ENCODE results near the gene MX2. TPM values are rescaled to one million over a fixed set of nuclear protein-coding genes. Genes with fewer than 3 reads are reported as not detected.
"Not testable (repeated sequence)": the region's sequence is repeated elsewhere in the genome, so short reads cannot be mapped to it uniquely, and the experiment has no call there.

The MX2 gene
- total RNA-seq, 1 experiment from 2014 or later = 17.6 TPM

DNA sequence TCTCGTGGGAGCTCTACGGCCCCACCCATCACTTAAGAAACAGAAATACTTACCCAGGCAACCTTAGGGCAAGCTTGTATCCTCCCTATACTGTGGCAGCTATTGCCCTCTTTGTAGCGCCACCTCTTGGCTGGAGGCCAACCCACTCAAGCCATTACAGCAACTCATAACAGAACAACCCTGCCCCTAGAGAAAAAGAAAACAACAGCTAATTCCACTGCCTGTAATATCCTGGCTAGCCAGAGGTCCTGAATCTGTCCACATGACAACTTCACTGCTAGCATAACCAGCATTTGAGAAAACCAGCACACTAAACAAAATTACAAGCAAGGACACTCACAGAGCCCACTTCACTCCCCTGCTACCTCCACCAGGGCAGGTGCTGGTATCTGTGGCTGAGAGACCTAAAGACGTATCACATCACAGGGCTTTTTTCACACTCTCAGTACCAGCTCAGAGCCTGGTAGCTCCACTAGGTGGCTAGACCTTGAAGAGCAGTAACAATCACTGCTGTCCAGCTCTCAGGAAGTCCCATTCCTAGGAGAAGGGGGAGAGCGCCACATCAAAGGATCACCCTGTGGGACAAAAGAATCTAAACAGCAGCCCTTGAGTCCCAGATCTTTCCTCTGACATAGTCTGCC lies 49.7 kb downstream of the MX2 start:
- Mint-ChIP-seq H3K27me3 (ENCODE audit: unreplicated experiment) (peaks cover 28% of the 10 kb centered on the region), H3K36me3 (ENCODE audit: insufficient read depth, unreplicated experiment) (no peaks in the 10 kb centered on the region), H3K9me3 (ENCODE audit: low read depth, unreplicated experiment) (no peaks in the 10 kb centered on the region), H3K4me1 (ENCODE audit: low read depth, unreplicated experiment) (no peaks in the 10 kb centered on the region), H3K27ac (ENCODE audit: unreplicated experiment) (no peak overlapping the region), H3K4me3 (ENCODE audit: low read depth, unreplicated experiment) (no peak overlapping the region)
- intact Hi-C loops (cut with micrococcal nuclease; ENCODE audit: unreplicated experiment) = no loop called here
- CTCF ChIA-PET = interaction anchor here (3.0 kb wide), 1 partner anchor 128 kb away, joined by 10 read pairs; no protein-coding TSS in a partner anchor
- TF ChIP-seq, protein P1, sequence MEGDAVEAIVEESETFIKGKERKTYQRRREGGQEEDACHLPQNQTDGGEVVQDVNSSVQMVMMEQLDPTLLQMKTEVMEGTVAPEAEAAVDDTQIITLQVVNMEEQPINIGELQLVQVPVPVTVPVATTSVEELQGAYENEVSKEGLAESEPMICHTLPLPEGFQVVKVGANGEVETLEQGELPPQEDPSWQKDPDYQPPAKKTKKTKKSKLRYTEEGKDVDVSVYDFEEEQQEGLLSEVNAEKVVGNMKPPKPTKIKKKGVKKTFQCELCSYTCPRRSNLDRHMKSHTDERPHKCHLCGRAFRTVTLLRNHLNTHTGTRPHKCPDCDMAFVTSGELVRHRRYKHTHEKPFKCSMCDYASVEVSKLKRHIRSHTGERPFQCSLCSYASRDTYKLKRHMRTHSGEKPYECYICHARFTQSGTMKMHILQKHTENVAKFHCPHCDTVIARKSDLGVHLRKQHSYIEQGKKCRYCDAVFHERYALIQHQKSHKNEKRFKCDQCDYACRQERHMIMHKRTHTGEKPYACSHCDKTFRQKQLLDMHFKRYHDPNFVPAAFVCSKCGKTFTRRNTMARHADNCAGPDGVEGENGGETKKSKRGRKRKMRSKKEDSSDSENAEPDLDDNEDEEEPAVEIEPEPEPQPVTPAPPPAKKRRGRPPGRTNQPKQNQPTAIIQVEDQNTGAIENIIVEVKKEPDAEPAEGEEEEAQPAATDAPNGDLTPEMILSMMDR (IDR thresholded peaks at IDR 0.05; ENCODE audit: unreplicated experiment) = no peak
- peak; percentile 24 for DNase-seq
- BruUV-seq (replicated peaks) = no TSS peak

DNA sequence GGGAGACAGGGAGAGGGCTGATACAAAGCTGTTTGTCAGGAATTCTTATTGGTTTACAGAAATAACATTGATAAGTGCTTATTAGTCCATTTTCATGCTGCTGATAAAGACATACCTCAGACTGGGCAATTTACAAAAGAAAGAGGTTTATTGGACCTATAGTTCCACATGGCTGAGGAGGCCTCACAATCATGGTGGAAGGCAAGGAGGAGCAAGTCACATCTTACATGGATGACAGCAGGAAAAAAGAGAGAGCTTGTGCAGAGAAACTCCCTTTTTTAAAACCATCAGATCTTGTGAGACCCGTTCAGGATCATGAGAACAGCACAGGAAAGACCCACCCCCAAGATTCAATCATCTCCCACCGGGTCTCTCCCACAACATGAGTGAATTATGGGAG lies 55.7 kb downstream of the MX2 start:
- peaks cover 14% of the 10 kb centered on the region for H3K4me1 Mint-ChIP-seq (ENCODE audit: low read depth, unreplicated experiment)
- peaks cover 10% of the 10 kb centered on the region for H3K36me3 Mint-ChIP-seq (ENCODE audit: insufficient read depth, unreplicated experiment)
- DNase-seq; H3K27ac Mint-ChIP-seq (ENCODE audit: unreplicated experiment); intact Hi-C loops (cut with micrococcal nuclease; ENCODE audit: unreplicated experiment); BruUV-seq (replicated peaks); H3K9me3 Mint-ChIP-seq (ENCODE audit: low read depth, unreplicated experiment); H3K4me3 Mint-ChIP-seq (ENCODE audit: low read depth, unreplicated experiment): not testable (repeated sequence)
- H3K27me3 Mint-ChIP-seq (ENCODE audit: unreplicated experiment) = peaks cover 13% of the 10 kb centered on the region
- CTCF ChIA-PET = interaction anchor here (0.5 kb wide), 1 partner anchor 192 kb away, joined by 3 read pairs; no protein-coding TSS in a partner anchor

DNA sequence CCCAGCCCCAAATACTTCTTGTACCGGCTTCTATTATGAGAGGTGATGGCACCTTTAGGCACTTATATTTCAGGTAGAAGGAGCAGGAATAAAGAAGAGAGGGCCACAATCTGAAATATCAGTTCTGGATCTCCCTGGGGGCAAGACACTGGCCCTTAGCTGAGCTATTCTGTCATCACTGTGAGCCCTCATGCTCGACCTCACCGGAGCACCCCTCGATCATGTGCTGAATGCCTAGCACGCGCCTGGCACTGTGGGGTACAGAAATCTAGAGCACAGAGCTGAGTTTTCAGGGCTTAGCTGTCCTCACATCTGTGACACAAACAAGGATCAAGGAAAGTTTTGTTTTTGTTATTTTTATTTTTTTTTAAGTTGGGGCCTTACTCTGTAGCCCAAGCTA lies 56.6 kb downstream of the MX2 start:
- BruUV-seq (replicated peaks) = TSS peak; percentile 28
- no peak for DNase-seq
- TF ChIP-seq, protein P1 (IDR thresholded peaks at IDR 0.05; ENCODE audit: unreplicated experiment) = no peak
- no peak overlapping the region for H3K4me3 Mint-ChIP-seq (ENCODE audit: low read depth, unreplicated experiment)
- intact Hi-C loops (cut with micrococcal nuclease; ENCODE audit: unreplicated experiment) = no loop called here
- no peaks in the 10 kb centered on the region for H3K9me3 Mint-ChIP-seq (ENCODE audit: low read depth, unreplicated experiment)
- peaks cover 12% of the 10 kb centered on the region for H3K27me3 Mint-ChIP-seq (ENCODE audit: unreplicated experiment)
- H3K36me3 Mint-ChIP-seq (ENCODE audit: insufficient read depth, unreplicated experiment) = peaks cover 10% of the 10 kb centered on the region
- peaks cover 14% of the 10 kb centered on the region for H3K4me1 Mint-ChIP-seq (ENCODE audit: low read depth, unreplicated experiment)
- no peak overlapping the region for H3K27ac Mint-ChIP-seq (ENCODE audit: unreplicated experiment)
- CTCF ChIA-PET = no interaction called here

DNA sequence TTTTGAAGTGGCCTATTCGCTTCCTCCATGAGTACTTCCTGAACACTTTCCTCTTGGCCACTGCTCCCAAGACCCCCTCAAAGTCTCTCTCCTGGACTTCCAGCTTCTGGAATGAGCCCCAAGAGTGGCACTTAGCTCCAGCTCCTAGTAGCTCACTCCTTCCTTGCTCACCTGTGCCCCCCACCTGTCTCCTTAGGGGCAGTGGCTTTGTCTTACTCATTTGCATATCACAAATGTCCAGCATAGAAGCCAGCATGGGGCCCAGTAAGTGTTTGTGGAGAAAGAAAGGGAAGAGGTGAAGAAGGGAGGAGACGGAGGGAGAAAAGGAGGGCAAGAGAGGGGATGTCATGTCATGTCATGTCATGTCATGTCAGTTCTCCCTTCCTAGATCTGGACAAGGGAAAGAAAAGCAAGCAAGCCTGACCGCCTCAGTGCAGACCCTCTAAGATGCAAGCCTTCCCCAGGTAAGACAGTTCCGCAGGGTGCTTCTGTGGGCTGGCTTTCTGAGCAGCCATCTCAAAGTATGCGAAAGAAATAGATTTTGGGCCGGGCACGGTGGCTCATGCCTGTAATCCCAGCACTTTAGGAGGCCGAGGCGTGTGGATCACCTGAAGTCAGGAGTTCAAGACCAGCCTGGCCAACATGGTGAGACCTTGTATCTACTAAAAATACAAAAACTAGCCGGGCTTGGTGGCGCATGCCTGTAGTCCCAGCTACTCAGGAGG lies 57.3 kb downstream of the MX2 start:
- BruUV-seq (replicated peaks) = no TSS peak
- TF ChIP-seq, protein P1 (IDR thresholded peaks at IDR 0.05; ENCODE audit: unreplicated experiment) = no peak
- Mint-ChIP-seq H3K27me3 (ENCODE audit: unreplicated experiment) (peaks cover 5% of the 10 kb centered on the region), H3K4me3 (ENCODE audit: low read depth, unreplicated experiment) (no peak overlapping the region), H3K9me3 (ENCODE audit: low read depth, unreplicated experiment) (no peaks in the 10 kb centered on the region), H3K36me3 (ENCODE audit: insufficient read depth, unreplicated experiment) (peaks cover 10% of the 10 kb centered on the region), H3K4me1 (ENCODE audit: low read depth, unreplicated experiment) (peaks cover 14% of the 10 kb centered on the region), H3K27ac (ENCODE audit: unreplicated experiment) (no peak overlapping the region)
- no peak for DNase-seq
- CTCF ChIA-PET = interaction anchor here (0.6 kb wide), 1 partner anchor 351 kb away, joined by 3 read pairs; no protein-coding TSS in a partner anchor
- intact Hi-C loops (cut with micrococcal nuclease; ENCODE audit: unreplicated experiment) = no loop called here

All from Calu3 (cell line).